Osteocyte (in vitro differentiated cells): Measurements from ENCODE around the gene EIF2D. TPM values are rescaled to one million over a fixed set of nuclear protein-coding genes. Genes with fewer than 3 reads are reported as not detected.

Experiments
- DNase-seq: peaks from one replicate; pipeline ENCODE4 v3.0.0; 2021; ENCODE audit warnings: mixed read lengths; ENCODE audit not compliant: unreplicated experiment; ENCODE audit errors: extremely low spot score
- H3K27ac Mint-ChIP-seq: one replicate; pipeline ENCODE4 v1.8.0; 2021; ENCODE audit warnings: mild to moderate bottlenecking, mixed read lengths; ENCODE audit not compliant: unreplicated experiment
- H3K27me3 Mint-ChIP-seq: one replicate; pipeline ENCODE4 v1.8.0; 2021; ENCODE audit warnings: mixed read lengths; ENCODE audit not compliant: unreplicated experiment
- H3K36me3 Mint-ChIP-seq: one replicate; pipeline ENCODE4 v1.8.0; 2021; ENCODE audit warnings: mixed read lengths; ENCODE audit not compliant: unreplicated experiment
- H3K4me1 Mint-ChIP-seq: one replicate; pipeline ENCODE4 v1.8.0; 2021; ENCODE audit warnings: mixed read lengths; ENCODE audit not compliant: unreplicated experiment
- H3K4me3 Mint-ChIP-seq: one replicate; pipeline ENCODE4 v1.8.0; 2021; ENCODE audit warnings: mild to moderate bottlenecking, moderate library complexity, mixed read lengths; ENCODE audit not compliant: unreplicated experiment
- H3K9me3 Mint-ChIP-seq: one replicate; pipeline ENCODE4 v1.8.0; 2021; ENCODE audit warnings: mixed read lengths; ENCODE audit not compliant: unreplicated experiment
- CTCF ChIP-seq: fragments of 200-600 bp; sonication (generic); IDR thresholded peaks from 2 replicates; pipeline ENCODE4 v1.5.0; 2021; ENCODE audit warnings: antibody characterized with exemption, mild to moderate bottlenecking, moderate library complexity
- total RNA-seq: library from RNA; stranded (reverse); gene quantifications from 2 replicates; pipeline ENCODE4 v1.2.1, GENCODE V29; 2021

Gene EIF2D
- total RNA-seq, 1 donor from 2014 or later: 56.8 TPM

DNA sequence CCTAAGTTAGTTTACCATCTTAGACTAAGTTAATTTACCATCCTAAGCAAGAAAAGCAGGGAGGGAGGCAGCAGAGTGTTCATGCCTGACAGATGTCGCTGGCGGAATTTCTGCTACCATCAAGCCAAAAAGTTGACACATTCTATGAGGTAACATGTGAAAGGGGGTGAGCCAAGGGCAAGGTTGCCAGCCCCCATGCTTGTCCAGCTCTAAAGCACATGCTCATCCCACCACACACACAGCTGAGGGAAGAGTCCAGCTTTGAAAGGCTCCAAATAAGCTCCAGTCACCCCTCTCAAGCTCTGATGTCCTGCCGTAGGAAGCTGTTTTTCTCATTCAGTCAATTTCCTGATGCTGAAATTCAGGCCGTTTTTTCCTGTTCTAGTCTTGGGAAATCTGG is 46.3 kb downstream of the EIF2D start:
- Mint-ChIP-seq H3K4me1 (no peaks in the 10 kb centered on the region), H3K27me3 (peaks cover 43% of the 10 kb centered on the region), H3K27ac (no peak overlapping the region), H3K9me3 (no peaks in the 10 kb centered on the region), H3K4me3 (no peak overlapping the region), H3K36me3 (no peaks in the 10 kb centered on the region)
- no peak for DNase-seq
- no peak for TF ChIP-seq CTCF

- H3K36me3 Mint-ChIP-seq: no peaks in the 10 kb centered on the region
- no peak overlapping the region for H3K4me3 Mint-ChIP-seq
- peaks cover 34% of the 10 kb centered on the region for H3K27me3 Mint-ChIP-seq
- no peak for DNase-seq
- H3K4me1 Mint-ChIP-seq: no peaks in the 10 kb centered on the region
- no peak for TF ChIP-seq CTCF
- H3K9me3 Mint-ChIP-seq: no peaks in the 10 kb centered on the region
- H3K27ac Mint-ChIP-seq: no peak overlapping the region
These were observed 48.7 kb downstream of the EIF2D start for GRCh38 chr1:206563367-206564207.

DNA sequence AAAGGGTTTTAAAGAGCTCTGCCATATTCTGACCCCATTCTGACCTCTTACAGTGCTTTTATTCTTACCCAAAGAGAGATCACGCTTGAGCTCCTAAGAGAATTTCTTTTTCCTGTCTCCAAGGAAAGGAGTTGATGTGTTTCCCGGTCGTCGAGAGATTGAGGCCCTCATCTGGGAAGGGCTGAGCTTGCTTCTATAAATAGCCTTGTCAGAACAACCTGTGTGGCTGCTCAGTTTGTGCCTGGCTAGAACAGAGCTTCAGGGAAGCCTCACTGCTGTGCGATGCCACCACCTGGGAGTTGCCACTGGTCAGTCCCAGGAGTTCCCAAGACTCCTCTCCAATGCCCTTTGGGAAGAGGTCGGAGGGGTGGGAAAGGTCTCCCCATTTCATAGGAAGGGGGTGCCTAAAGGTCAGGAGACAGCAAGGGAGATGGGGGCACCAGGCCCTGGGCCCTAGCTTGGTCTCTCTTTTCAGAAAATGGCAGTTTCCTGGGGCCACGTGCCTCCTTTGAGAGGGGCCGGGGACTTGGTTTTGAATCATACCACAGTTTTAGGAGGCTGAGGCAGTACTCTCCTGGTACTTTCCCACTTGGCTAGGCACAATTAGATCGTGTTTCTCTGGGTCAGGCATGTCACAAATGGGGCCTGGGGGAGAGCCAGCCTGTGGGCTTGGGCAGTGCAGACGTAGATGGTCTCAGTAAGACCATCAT is 52.1 kb downstream of the EIF2D start:
- Mint-ChIP-seq H3K27me3 (peaks cover 33% of the 10 kb centered on the region), H3K36me3 (no peaks in the 10 kb centered on the region), H3K4me1 (peaks cover 6% of the 10 kb centered on the region), H3K9me3 (no peaks in the 10 kb centered on the region), H3K27ac (no peak overlapping the region), H3K4me3 (no peak overlapping the region)
- TF ChIP-seq CTCF: no peak
- no peak for DNase-seq

- H3K9me3 Mint-ChIP-seq: no peaks in the 10 kb centered on the region
- H3K4me3 Mint-ChIP-seq: no peak overlapping the region
- H3K27ac Mint-ChIP-seq: no peak overlapping the region
These were observed 52.6 kb downstream of the EIF2D start for GRCh38 chr1:206559672-206559995.

More at GRCh38 chr1:206559672-206559995, 52.6 kb downstream of the EIF2D start:
- Mint-ChIP-seq H3K4me1 (peaks cover 6% of the 10 kb centered on the region), H3K36me3 (no peaks in the 10 kb centered on the region), H3K27me3 (peaks cover 32% of the 10 kb centered on the region)
- TF ChIP-seq CTCF: no peak
- DNase-seq: no peak
